ENCODE data around the gene PIM2. TPM values are rescaled to one million over a fixed set of nuclear protein-coding genes. Genes with fewer than 3 reads are reported as not detected.

PIM2 gene
- polyA plus RNA-seq, 2 of the 4 experiments (the other 2 are of a cell fraction) = 8.2 to 8.8 TPM

DNA sequence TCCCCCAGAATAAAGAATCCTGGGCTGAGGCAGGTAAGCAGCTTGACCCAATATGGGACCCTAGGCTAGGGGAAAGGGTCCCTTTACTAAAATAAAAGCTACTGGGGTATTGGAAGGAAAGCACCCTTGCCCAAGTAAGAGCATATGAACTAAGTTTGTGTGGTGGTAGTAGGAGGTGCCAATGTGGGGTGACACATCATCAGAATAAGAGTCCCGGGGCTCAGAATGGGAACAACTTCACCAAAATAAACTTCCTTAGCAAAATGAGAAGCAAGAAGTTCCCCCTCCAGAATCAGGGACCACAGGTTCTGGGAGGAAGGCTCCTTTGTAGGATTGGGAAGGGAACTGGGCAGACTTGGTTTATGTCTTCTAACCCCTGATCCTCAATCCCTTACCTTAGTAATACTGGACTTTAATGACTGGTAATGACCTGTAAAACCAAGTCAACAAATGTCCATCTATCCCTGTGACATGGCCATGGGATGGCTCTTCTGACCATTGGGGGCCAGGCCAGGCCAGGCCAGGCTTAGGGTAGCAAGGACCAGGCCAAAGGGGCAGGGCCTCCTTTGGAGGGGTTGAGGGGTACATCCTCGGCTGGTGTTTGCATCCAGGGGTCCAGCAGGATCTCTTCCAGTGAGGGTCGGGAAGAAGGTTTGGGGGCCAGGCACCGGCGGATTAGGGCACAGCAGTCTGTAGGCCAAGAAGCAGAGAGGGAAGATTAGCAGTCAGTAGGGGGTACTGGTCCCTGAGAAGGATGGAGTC is 5.0 kb downstream of the PIM2 start:
- TF ChIP-seq NFE2L2 (conservative IDR thresholded peaks at IDR 0.05; ENCODE audit: low read length) = no peak
- TF ChIP-seq BHLHE40 (IDR thresholded peaks at IDR 0.05; ENCODE audit: low read depth, low read length) = no peak
- no peak for TF ChIP-seq CBX8 (IDR thresholded peaks at IDR 0.05)
- TF ChIP-seq, protein P1, sequence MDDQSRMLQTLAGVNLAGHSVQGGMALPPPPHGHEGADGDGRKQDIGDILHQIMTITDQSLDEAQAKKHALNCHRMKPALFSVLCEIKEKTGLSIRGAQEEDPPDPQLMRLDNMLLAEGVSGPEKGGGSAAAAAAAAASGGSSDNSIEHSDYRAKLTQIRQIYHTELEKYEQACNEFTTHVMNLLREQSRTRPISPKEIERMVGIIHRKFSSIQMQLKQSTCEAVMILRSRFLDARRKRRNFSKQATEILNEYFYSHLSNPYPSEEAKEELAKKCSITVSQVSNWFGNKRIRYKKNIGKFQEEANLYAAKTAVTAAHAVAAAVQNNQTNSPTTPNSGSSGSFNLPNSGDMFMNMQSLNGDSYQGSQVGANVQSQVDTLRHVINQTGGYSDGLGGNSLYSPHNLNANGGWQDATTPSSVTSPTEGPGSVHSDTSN (IDR thresholded peaks at IDR 0.05) = no peak
- TF ChIP-seq POLR2A (IDR thresholded peaks at IDR 0.05; ENCODE audit: low read length) = no peak
- no peak for TF ChIP-seq HOXB13 (CRISPR knock-in tag; IDR thresholded peaks at IDR 0.05; ENCODE audit: low read depth)
- TF ChIP-seq GATA3 (IDR thresholded peaks at IDR 0.05; ENCODE audit: borderline replicate concordance) = no peak
- TF ChIP-seq ZC3H11A (IDR thresholded peaks at IDR 0.05) = no peak
- no peak for TF ChIP-seq PHF8 (IDR thresholded peaks at IDR 0.05; ENCODE audit: borderline replicate concordance, low read depth)
- TF ChIP-seq KDM5A (IDR thresholded peaks at IDR 0.05) = no peak
- H3K4me3 ChIP-seq = no peak overlapping the region
- FAIRE-seq = no peak
- ATAC-seq = no peak
- no peak for DNase-seq (ENCODE audit: low read depth in 1 of 2, low spot score in 1 of 2)
- H3K27ac ChIP-seq = no peak overlapping the region
- H3K4me1 ChIP-seq = peaks cover 22% of the 10 kb centered on the region
- H3K4me2 ChIP-seq = no peak overlapping the region
- CTCF ChIA-PET = interaction anchor here (0.6 to 0.9 kb wide), 2 partner anchors 20 to 158 kb away, joined by 3 read pairs; no protein-coding TSS in a partner anchor
- POLR2A ChIA-PET = interaction anchor here (0.7 kb wide), 1 partner anchor 22 kb away, joined by 5 read pairs; no protein-coding TSS in a partner anchor
- 81% methylated on average over 1 of the region's 5 CpGs for WGBS (ENCODE audit: missing lambda C conversion rate)
- no peaks in the 10 kb centered on the region for H3K9me3 ChIP-seq

DNA sequence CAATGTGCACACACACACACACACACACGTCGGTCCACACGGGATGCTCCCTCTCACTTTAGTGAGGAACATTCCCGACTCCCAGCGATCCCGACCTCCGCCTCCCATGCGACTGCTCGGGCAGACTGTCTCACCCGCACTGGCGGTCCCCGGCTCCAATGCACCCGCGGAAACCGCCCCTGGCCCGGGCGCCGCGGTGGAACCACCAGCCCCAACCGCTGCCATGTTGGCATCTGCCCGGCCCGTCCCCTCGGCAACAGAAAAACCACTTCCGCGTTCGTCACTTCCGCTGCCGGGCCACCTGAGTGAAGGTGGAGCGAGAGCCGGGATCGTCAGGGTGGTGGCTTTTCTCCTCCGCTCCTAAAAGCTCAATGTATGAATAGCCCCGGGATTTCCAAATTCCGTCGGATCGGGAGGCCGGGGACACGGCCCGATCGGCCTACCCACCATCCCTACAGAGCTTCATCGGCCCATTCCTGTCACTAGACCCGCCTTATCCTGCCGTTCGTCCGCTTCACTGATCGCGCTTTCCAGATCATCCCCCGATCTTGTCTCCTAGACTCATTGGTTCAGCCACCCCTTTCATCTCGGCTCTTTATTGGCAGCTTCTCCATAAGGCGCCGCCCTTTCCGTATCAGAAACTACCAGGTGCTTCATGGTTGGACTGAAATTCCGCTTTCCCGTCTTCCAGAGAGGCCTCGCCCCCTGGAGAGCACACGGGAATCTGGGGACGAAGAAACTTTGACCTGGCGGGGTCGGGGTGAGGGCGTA is 7.2 kb downstream of the PIM2 start, which contains the start of gene SLC35A2:
Gene SLC35A2 (minus strand): TSS at position 235 of the 771 bp plus-strand sequence. CDS start 10 bp downstream, at position 225.
- WGBS (ENCODE audit: missing lambda C conversion rate) = 2% methylated on average over 37 of the region's 60 CpGs
- 0 out of 2 replicates have a peak, but pooled peaks have one; percentile 14 for TF ChIP-seq TP53 (CRISPR knock-in tag; IDR thresholded peaks at IDR 0.05)
- TF ChIP-seq, protein P2, sequence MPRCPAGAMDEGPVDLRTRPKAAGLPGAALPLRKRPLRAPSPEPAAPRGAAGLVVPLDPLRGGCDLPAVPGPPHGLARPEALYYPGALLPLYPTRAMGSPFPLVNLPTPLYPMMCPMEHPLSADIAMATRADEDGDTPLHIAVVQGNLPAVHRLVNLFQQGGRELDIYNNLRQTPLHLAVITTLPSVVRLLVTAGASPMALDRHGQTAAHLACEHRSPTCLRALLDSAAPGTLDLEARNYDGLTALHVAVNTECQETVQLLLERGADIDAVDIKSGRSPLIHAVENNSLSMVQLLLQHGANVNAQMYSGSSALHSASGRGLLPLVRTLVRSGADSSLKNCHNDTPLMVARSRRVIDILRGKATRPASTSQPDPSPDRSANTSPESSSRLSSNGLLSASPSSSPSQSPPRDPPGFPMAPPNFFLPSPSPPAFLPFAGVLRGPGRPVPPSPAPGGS (IDR thresholded peaks at IDR 0.05) = peak; percentile 78; the same call in 1 of the 3 replicates
- peak; percentile 65 for TF ChIP-seq POLR2A (IDR thresholded peaks at IDR 0.05; ENCODE audit: low read length)
- TF ChIP-seq PHF8 (IDR thresholded peaks at IDR 0.05; ENCODE audit: borderline replicate concordance, low read depth) = peak; percentile 66; the same call in 1 of the 2 replicates
- peak; percentile 35; the same call in 1 of the 2 replicates for TF ChIP-seq KDM5A (IDR thresholded peaks at IDR 0.05)
- TF ChIP-seq HOXB5 (CRISPR knock-in tag; IDR thresholded peaks at IDR 0.05) = no peak
- TF ChIP-seq, protein P3, sequence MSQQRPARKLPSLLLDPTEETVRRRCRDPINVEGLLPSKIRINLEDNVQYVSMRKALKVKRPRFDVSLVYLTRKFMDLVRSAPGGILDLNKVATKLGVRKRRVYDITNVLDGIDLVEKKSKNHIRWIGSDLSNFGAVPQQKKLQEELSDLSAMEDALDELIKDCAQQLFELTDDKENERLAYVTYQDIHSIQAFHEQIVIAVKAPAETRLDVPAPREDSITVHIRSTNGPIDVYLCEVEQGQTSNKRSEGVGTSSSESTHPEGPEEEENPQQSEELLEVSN (IDR thresholded peaks at IDR 0.05; ENCODE audit: borderline replicate concordance, low read depth) = peak; percentile 37; the same call in 1 of the 2 replicates
- peak; percentile 32 to 83; a peak in 4 of 5 replicates for TF ChIP-seq JUN (IDR thresholded peaks at IDR 0.05)
- TF ChIP-seq GATA3 (IDR thresholded peaks at IDR 0.05; ENCODE audit: borderline replicate concordance) = 0 out of 2 replicates have a peak, but pooled peaks have one; percentile 5
- TF ChIP-seq, protein P4, sequence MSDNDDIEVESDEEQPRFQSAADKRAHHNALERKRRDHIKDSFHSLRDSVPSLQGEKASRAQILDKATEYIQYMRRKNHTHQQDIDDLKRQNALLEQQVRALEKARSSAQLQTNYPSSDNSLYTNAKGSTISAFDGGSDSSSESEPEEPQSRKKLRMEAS (IDR thresholded peaks at IDR 0.05) = peak; percentile 34
- TF ChIP-seq RNF2 (IDR thresholded peaks at IDR 0.05; ENCODE audit: borderline replicate concordance, low read depth) = no peak
- Histone ChIP-seq H3K27ac (peak within 1 kb of the TSS; percentile 81 to 94), H3K4me3 (peak within 1 kb of the TSS; percentile 99), H3K9me3 (no peaks in the 10 kb centered on the region), H3K4me1 (peaks cover 13% of the 10 kb centered on the region), H3K4me2 (peak within 1 kb of the TSS; percentile 86)
- FAIRE-seq (peak; percentile 99), ATAC-seq (peak; percentile 95 to 96), DNase-seq (ENCODE audit: low read depth in 1 of 2, low spot score in 1 of 2) (peak; percentile 79 to 87)
- CTCF ChIA-PET = interaction anchor here (0.9 to 1.7 kb wide), 4 partner anchors 8 to 33 kb away, joined by 3 to 5 read pairs (median 3); no protein-coding TSS in a partner anchor
- POLR2A ChIA-PET = interaction anchor here (0.7 to 2.7 kb wide), 7 partner anchors 9 to 280 kb away, joined by 3 to 15 read pairs (median 5); partner anchors contain the start of genes HDAC6, PQBP1 and TIMM17B

Measured in A549 (cell line).